Nucleus accumbens (tissue), 56 donors: Measurements from ENCODE around the gene CCT6A.
"Not testable (repeated sequence)": the region's sequence is repeated elsewhere in the genome, so short reads cannot be mapped to it uniquely, and the experiment has no call there.

Source experiments
- DNase-seq, 56 donors: peaks; one replicate each; lab custom pipeline; 2025; lab: John Stamatoyannopoulos, UW

Gene CCT6A

GRCh38 chr7:56048763-56049162 is 2.8 kb upstream of the CCT6A start:
- DNase-seq = not testable (repeated sequence)

- DNase-seq = no peak
Measured at GRCh38 chr7:56051053-56051338, 569 bp upstream of the CCT6A start.

- no peak for DNase-seq
Measured at GRCh38 chr7:56053379-56053778, 1.8 kb downstream of the CCT6A start.

GRCh38 chr7:56053993-56054392 is 2.4 kb downstream of the CCT6A start:
- no peak for DNase-seq

- no peak for DNase-seq
Measured at GRCh38 chr7:56062382-56062781, 10.8 kb downstream of the CCT6A start.

- no peak for DNase-seq
Measured at GRCh38 chr7:56063500-56063881, 11.9 kb downstream of the CCT6A start.

- peak; percentile 32 to 94 (median 86) for DNase-seq
Measured at GRCh38 chr7:56063882-56064625, 12.5 kb downstream of the CCT6A start, which contains the start of gene SUMF2. SUMF2 (plus strand) TSS chr7:56064286; CDS start chr7:56064312, 26 bp downstream.

- DNase-seq = not testable (repeated sequence)
Measured at GRCh38 chr7:56066376-56066775, 14.8 kb downstream of the CCT6A start.

GRCh38 chr7:56074371-56074791 is 22.8 kb downstream of the CCT6A start:
- peak in 53 of 56 donors; percentile 14 to 85 (median 58) for DNase-seq

- DNase-seq = no peak
Measured at GRCh38 chr7:56077681-56078080, 26.1 kb downstream of the CCT6A start.

- DNase-seq = no peak
Measured at GRCh38 chr7:56078196-56078595, 26.6 kb downstream of the CCT6A start.

GRCh38 chr7:56079450-56080185 is 28.1 kb downstream of the CCT6A start:
- DNase-seq = peak in 55 of 56 donors; percentile 15 to 88 (median 68)

GRCh38 chr7:56080726-56081435 is 29.3 kb downstream of the CCT6A start:
- not testable (repeated sequence) for DNase-seq

- no peak for DNase-seq
Measured at GRCh38 chr7:56081626-56082340, 30.2 kb downstream of the CCT6A start.

GRCh38 chr7:56083150-56083785 is 31.7 kb downstream of the CCT6A start:
- peak in 41 of 56 donors; percentile 4 to 78 (median 36) for DNase-seq

GRCh38 chr7:56086761-56087160 is 35.2 kb downstream of the CCT6A start:
- no peak for DNase-seq

GRCh38 chr7:56087445-56087844 is 35.9 kb downstream of the CCT6A start:
- no peak for DNase-seq

GRCh38 chr7:56091591-56091990 is 40.0 kb downstream of the CCT6A start:
- peak in 51 of 56 donors; percentile 9 to 88 (median 54) for DNase-seq

- not testable (repeated sequence) for DNase-seq
Measured at GRCh38 chr7:56092388-56092787, 40.8 kb downstream of the CCT6A start.
